Progenitor cell of endocrine pancreas (in vitro differentiated cells): ENCODE measurements around the gene HKDC1. TPM values are rescaled to one million over a fixed set of nuclear protein-coding genes. Genes with fewer than 3 reads are reported as not detected.

ENCODE experiments used
- DNase-seq: peaks from one replicate; pipeline ENCODE4 v3.0.0; 2021; ENCODE audit warnings: low spot score; ENCODE audit not compliant: unreplicated experiment
- H3K27ac Mint-ChIP-seq: 2 replicates; pipeline ENCODE4 v1.8.0; 2021; ENCODE audit warnings: mild to moderate bottlenecking, moderate library complexity, mixed read lengths
- H3K27me3 Mint-ChIP-seq: 2 replicates; pipeline ENCODE4 v1.8.0; 2021; ENCODE audit warnings: mixed read lengths
- H3K36me3 Mint-ChIP-seq: 2 replicates; pipeline ENCODE4 v1.8.0; 2022; ENCODE audit warnings: mixed read lengths; ENCODE audit not compliant: insufficient read depth
- H3K4me1 Mint-ChIP-seq: 2 replicates; pipeline ENCODE4 v1.8.0; 2021; ENCODE audit warnings: low read depth, mixed read lengths
- H3K4me3 Mint-ChIP-seq: 2 replicates; pipeline ENCODE4 v1.8.0; 2021; ENCODE audit warnings: low read depth, mild to moderate bottlenecking, moderate library complexity, mixed read lengths
- H3K9me3 Mint-ChIP-seq: 2 replicates; pipeline ENCODE4 v1.8.0; 2021; ENCODE audit warnings: low read depth, mixed read lengths
- CTCF ChIP-seq: fragments of 200-600 bp; sonication (generic); IDR thresholded peaks from one replicate; pipeline ENCODE4 v1.5.0; 2021; ENCODE audit warnings: antibody characterized with exemption, mild to moderate bottlenecking; ENCODE audit not compliant: unreplicated experiment
- total RNA-seq: library from RNA; stranded (reverse); gene quantifications from 2 replicates; pipeline ENCODE4 v1.2.1, GENCODE V29; 2021

Gene HKDC1
- total RNA-seq, 1 donor from 2014 or later: 4.1 TPM

GRCh38 chr10:69217119-69217754, 2.9 kb upstream of the HKDC1 start:
- H3K4me3 Mint-ChIP-seq: no peak overlapping the region
- no peaks in the 10 kb centered on the region for H3K36me3 Mint-ChIP-seq
- DNase-seq: no peak
- peak overlapping the region; percentile 46 for H3K27ac Mint-ChIP-seq
- TF ChIP-seq CTCF: no peak
- H3K9me3 Mint-ChIP-seq: no peaks in the 10 kb centered on the region
- H3K4me1 Mint-ChIP-seq: peaks cover 15% of the 10 kb centered on the region
- no peaks in the 10 kb centered on the region for H3K27me3 Mint-ChIP-seq

GRCh38 chr10:69218831-69219230, 1.3 kb upstream of the HKDC1 start:
- Mint-ChIP-seq H3K4me3 (no peak overlapping the region), H3K27me3 (no peaks in the 10 kb centered on the region), H3K27ac (no peak overlapping the region), H3K9me3 (no peaks in the 10 kb centered on the region), H3K36me3 (no peaks in the 10 kb centered on the region), H3K4me1 (peaks cover 19% of the 10 kb centered on the region)
- no peak for TF ChIP-seq CTCF
- no peak for DNase-seq

- peaks cover 21% of the 10 kb centered on the region for H3K4me1 Mint-ChIP-seq
- H3K36me3 Mint-ChIP-seq: no peaks in the 10 kb centered on the region
- TF ChIP-seq CTCF: no peak
- peaks cover 3% of the 10 kb centered on the region for H3K27me3 Mint-ChIP-seq
- peak overlapping the region; percentile 83 for H3K27ac Mint-ChIP-seq
- no peak for DNase-seq
- peak overlapping the region; percentile 39 for H3K4me3 Mint-ChIP-seq
- H3K9me3 Mint-ChIP-seq: no peaks in the 10 kb centered on the region
Observed at GRCh38 chr10:69220507-69220906, 375 bp downstream of the HKDC1 start.

GRCh38 chr10:69222157-69223027, 2.3 kb downstream of the HKDC1 start:
- peaks cover 3% of the 10 kb centered on the region for H3K27me3 Mint-ChIP-seq
- peak; percentile 73 for TF ChIP-seq CTCF
- no peaks in the 10 kb centered on the region for H3K36me3 Mint-ChIP-seq
- no peak overlapping the region for H3K4me3 Mint-ChIP-seq
- no peak for DNase-seq
- H3K27ac Mint-ChIP-seq: peak overlapping the region; percentile 56
- H3K4me1 Mint-ChIP-seq: peaks cover 18% of the 10 kb centered on the region
- no peaks in the 10 kb centered on the region for H3K9me3 Mint-ChIP-seq

GRCh38 chr10:69223028-69223342, 2.9 kb downstream of the HKDC1 start:
- peak overlapping the region; percentile 56 for H3K27ac Mint-ChIP-seq

More at GRCh38 chr10:69223028-69223342, 2.9 kb downstream of the HKDC1 start:
- H3K4me3 Mint-ChIP-seq: no peak overlapping the region
- H3K27me3 Mint-ChIP-seq: peaks cover 3% of the 10 kb centered on the region
- TF ChIP-seq CTCF: no peak
- DNase-seq: no peak
- H3K4me1 Mint-ChIP-seq: peaks cover 18% of the 10 kb centered on the region
- H3K36me3 Mint-ChIP-seq: no peaks in the 10 kb centered on the region
- H3K9me3 Mint-ChIP-seq: no peaks in the 10 kb centered on the region
